ENCODE results near the gene KCND3.

The KCND3 gene

DNA sequence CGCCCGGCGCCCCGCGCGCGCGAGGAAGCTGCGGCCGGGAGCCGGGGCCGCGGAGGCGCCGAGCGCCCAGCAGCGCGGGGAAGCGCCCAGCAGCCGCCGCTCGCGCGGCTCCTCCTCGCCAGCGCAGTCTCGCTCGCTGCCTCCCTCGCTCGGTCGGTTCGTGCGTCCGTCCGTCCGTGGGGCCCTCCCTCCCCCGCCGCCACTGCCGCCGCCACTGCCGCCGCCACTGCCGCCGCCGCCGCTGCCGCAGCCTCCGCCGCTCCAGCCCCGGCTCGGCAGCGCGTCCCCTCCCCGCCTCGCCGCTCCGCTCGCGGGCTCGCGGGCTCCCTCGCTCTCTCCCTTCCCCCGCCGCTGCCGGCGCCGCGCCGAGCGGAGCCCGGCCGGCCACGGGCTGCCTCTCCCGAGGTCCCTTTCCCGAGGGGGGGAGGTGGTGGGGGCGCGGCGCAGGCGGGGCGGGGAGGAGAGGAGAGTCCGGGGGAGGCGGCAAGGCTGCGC lies at the start of gene KCND3:
KCND3 (minus strand) TSS at position 138 of the 495 bp plus-strand sequence.
- DNase-seq (ENCODE audit: low spot score): no peak

DNA sequence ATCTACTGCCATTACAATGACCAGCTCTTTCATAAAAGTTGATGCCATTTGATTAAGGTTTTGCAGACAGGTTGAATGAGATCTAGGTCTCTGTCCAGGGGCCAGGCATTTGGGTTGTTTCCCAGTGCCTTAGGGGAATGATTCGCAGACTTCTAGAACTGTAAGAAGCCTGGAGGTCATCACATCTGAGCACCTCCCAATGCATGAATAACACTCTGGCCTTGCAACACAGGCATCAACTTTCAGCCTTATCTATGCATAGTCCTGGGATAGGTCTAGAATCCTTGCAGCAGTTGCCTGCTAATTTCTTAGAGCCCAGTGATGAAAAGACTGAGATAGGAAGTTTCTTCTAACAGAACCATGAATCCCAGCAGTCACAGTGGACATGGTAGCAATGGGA lies 44.8 kb upstream of the KCND3 start:
- no peak for DNase-seq (ENCODE audit: low spot score)

- DNase-seq (ENCODE audit: low spot score): no peak
These were observed 44.1 kb upstream of the KCND3 start for GRCh38 chr1:112033439-112034120.

GRCh38 chr1:112030157-112030556 lies 40.7 kb upstream of the KCND3 start:
- no peak for DNase-seq (ENCODE audit: low spot score)

DNA sequence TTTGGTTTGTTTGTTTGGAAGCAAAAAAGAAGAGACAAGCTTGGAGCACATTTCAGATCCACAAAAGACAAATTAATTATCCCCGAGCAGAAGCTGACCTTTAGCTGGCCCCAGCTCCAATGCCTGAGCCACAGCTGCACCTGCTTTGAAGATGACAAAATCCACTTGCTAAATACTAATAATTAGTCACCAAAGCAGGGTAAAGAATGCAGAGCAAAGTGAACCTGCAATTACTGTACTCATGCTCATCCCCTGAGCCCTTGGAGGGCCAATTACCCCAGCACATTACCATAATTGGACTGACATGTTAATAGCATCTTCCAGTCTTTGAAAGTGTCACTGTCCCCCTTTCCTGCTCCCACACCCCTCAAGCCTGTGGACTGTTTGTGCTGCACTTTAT lies 38.2 kb upstream of the KCND3 start:
- DNase-seq (ENCODE audit: low spot score): no peak

GRCh38 chr1:112026501-112026900 lies 37.0 kb upstream of the KCND3 start:
- no peak for DNase-seq (ENCODE audit: low spot score)

DNA sequence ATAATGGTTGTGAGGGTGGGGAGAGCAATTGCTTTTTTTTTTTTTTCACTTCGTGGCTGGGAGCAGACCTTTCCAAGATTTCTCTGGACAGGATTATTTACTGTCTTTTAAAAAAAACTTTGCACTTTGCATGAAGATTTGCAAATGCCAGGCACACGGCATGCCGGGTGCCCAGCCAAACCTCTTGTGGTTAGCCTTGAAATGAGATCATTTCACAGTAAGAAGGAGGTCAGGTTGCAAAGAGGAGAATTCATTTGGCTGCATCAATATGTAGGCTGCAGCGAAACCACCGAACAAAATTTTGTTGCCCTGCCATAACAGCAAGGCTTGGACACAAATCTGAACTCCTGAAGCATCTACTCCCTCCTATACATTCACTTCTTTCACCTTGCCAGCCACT lies 36.5 kb upstream of the KCND3 start:
- DNase-seq (ENCODE audit: low spot score): no peak

DNA sequence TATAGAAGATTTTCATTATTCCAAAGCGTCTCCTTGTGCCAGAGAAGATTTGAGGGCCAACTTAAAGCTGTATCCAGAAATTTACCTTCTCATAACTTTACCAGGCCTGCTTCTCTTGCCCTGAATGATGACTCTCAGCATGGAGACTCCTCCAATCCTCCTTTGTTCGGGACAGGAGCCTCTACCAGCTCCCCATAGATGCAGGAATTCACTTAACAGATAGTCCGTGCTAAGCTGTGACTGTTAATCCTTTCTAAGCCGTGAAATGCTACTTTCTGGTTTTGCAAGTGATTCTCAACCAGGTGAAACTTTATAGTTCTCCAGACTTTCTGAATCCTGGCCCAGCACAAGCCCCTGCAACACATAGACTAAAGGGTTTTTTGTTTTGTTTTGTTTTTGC lies 31.8 kb upstream of the KCND3 start:
- no peak for DNase-seq (ENCODE audit: low spot score)

DNA sequence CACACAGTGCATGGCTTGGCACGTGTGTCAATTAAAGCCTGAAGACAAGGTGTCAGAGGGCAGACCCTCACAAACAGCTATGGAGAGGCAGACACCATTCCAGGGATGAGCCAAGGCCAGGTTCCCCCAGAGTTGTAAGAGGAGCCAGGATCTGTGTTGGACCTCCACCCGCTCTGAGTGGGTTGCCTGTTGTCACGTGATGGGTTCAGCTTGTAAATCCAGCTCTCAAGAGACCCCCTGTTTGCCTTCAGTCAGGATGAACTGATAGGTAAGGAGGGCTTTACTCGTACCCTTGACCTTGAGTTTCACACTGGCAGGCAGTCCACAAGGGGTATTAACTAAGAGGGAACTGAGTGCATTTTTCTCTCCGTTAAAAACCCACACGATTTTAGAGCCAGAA lies 27.7 kb upstream of the KCND3 start:
- no peak for DNase-seq (ENCODE audit: low spot score)

DNA sequence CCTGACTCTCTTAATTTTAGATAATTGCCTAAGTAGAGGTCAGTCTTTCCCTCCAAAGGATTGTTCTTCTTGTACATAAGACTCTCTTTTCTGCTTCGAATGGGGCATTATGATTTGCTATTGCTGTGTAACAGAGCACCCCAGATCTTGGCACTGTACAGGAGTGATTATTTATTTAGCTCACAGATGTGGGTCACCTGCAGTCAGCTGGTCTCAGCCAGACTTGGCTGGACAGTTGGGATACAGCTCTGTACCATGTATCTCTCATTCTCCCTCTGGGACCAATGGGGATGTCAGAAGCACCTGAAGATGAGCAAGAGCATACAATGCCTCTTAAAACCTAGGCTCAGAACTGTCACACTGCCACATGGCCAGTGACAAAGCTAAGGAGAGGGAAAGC lies 23.4 kb upstream of the KCND3 start:
- no peak for DNase-seq (ENCODE audit: low spot score)

DNA sequence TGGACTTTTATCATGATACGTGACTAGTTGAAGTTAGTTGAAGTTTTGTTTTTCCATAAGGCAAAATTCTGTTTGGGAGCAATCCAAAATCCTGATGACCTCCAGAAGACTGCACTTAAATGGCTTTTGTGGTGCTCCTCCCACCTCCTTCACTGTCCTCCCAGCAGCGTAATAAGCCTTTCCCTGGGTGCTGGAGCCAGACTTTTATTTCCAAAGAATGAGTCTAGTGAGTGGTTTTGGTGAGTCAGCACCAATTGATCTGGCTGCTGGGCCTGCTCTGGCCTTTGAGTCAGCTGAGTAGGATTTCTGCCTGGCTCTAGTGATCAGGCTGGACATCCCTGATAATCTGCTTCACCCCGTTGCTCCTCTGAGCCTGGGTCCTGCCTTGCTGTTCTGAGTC lies 21.7 kb upstream of the KCND3 start:
- no peak for DNase-seq (ENCODE audit: low spot score)

DNA sequence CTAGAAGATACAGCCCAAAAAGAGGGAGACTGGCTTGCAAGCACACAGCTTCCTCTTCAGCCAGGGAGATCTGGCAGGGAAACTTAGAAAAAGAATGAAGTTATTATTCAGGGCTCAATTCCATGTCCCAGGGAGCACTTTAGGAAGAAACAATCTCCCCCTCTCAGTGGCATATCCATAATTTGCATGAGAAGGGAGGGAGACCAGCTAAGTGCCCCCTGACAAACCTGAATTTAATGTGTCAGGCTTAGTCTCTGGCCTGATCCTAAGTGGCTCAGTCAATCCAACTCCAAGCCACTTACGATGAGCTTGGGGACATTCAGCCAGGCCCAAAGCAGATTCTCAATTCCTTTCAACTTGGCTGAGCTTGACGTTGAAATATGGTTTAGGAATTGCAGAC lies 17.7 kb upstream of the KCND3 start:
- DNase-seq (ENCODE audit: low spot score): no peak

DNA sequence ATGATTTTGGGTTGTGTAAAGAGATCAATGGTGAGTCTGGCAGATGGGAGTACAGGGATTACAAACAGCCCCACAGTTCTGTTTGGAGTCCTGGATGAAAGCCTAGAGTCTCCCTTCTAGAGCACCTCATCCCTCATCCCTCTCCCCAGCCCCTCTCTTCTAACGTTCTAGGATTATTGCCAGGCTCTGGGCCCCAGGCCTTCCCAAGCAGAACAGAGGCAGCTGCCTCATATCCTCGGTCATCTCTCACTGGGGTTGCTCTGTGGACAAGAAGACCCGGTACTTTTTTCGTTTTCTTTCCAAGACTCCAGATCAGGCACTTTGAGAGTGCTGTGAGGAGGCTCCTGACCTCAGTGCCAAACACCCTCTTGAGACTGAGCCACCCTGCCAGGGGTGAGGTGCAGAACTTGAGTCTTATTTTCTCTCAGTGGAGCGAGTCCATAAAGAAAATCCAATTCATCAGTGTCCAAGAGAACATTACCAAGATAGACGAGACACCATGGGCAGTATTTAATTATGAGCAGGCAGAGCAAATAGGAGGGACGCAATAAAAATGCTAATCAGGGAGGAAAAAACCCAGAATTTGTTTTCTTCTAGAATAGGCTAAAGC lies 17.1 kb upstream of the KCND3 start:
- DNase-seq (ENCODE audit: low spot score): no peak

- no peak for DNase-seq (ENCODE audit: low spot score)
These were observed 14.6 kb upstream of the KCND3 start for GRCh38 chr1:112004076-112004475.

DNA sequence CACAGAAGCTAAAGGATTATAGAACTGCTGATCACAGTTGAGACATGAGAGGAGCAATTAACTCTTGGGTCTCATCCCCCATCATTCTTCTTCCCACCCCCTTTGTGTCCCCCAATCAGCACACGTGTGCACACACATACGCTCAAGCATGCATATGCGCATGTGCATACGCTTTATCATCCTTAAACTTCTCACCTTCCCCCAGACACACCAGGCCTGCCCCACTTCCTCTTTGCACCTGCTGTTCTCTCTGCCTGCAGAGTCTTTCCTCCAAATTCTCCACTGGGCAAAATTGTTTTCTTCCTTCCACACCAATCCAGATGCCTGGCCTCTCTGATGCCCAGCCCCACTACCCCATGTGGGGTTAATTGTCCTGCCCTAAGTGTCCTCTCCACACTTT lies 13.0 kb upstream of the KCND3 start:
- DNase-seq (ENCODE audit: low spot score): no peak

DNA sequence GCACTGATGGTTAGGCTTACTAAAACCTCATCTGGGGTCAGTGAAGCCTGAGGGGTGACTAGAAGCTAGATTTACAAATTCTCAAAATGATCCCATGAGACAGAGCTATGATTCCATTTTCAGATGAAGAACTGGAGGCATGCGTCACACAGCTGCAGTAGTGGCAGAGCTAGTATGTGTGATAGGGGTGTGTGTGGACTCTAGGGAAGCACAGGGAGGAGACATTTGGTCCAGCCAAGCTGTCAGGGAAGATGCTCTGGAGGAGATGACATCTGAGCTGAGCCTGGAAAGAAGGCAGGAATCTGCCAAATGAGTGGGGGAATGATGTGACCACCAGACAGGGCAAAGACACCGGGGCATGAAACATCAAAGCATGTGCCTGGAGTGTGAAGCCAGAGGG lies 12.0 kb upstream of the KCND3 start:
- DNase-seq (ENCODE audit: low spot score): no peak

- no peak for DNase-seq (ENCODE audit: low spot score)
These were observed 10.6 kb upstream of the KCND3 start for GRCh38 chr1:112000048-112000447.

- DNase-seq (ENCODE audit: low spot score): no peak
These were observed 8.9 kb upstream of the KCND3 start for GRCh38 chr1:111998332-111998731.

DNA sequence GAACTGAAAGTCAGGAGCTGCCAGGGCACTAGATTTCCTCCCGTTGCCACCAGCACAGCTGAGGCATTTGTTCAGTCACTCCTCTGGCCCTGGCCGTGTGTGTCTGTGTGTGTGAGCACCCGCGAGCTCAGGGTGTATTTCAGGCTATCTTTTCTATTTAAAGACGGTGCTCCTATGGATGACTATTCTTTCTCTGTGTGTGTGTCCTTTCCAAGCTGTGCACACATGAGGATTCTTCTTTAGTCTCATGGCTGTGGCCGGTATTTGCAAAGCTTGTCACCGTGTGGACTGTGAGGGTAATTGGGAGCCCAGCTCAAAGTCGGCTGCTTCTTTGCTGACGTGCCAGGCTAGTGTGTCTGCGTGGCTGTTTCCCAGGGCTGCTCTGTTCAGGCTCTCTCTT lies 3.0 kb upstream of the KCND3 start:
- DNase-seq (ENCODE audit: low spot score): no peak

DNA sequence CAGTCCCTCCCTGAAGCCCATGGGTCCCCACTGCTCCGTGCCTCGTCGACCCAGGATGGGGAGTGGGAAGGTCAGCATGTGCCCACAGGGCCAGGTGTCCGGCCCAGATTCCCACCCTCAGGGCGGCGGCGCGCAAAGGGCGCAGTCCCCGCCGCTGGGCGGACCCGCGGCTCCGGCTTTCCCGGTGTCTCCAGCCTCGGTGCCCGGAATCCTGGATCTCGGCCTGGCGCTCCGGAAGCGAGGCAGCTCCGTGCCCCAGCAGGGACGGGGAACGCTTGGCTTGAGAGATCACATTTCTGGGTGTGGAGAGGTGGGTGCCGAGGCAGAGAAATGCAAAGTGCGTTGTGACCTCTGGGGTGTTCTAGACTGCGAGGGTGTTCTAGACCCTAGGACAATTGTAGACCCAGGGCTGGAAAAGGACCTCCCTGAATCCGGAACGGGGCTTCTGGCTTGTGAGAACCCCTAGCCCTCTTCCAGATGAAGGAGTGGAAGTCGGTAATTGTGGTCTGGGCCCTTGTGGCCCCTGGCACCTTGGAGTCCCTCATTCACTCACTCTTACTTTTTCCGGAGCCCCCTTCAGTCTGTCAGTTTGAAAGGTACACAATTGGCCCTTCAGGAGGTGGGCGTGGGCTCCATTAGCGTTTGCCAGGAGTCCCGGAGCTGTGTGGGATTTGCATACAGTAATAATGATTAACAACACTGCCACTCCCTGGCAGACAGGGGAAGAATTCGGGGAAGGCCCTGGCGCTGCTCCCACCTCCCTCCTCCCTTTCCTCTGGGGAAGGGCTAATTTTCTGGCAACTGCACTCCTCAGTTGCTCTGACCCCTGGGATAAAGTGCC lies 1.6 kb upstream of the KCND3 start:
- DNase-seq (ENCODE audit: low spot score): no peak

- DNase-seq (ENCODE audit: low spot score): no peak
These were observed 784 bp upstream of the KCND3 start for GRCh38 chr1:111990026-111990877.

Measured in activated CD4-positive, alpha-beta T cell treated with anti-CD3 and anti-CD28 coated beads, Interleukin-2, Interleukin-4, amounts not matched to agents 100 ng/mL and 50 ng/mL, durations not matched to agents 16 hours and 8 hours (primary cell).